ENCODE data around the gene SCG3.

DNA sequence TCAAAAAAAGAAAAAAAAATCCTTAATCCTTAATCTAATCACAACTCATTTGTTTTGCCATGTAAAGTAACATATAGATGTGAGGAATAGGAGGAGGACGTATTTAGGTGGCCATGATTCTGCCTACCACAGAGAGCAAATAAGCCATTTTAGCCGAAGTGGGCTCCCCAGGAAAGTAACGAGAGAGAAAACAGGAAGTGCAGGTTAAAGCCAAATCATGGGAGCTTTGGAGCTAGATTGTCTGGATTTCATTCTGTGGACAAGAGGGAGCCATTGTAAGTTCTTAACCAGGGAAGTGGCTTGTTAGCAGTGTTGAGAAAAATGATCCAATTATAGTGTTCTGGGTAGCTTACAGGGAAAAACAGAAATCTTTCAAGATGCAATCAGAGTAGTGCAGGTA is 79.5 kb downstream of the SCG3 start:
- no peak for TF ChIP-seq ZNF274 (IDR thresholded peaks at IDR 0.05; ENCODE audit: low read depth, low read length)
- no peak for TF ChIP-seq SUZ12 (IDR thresholded peaks at IDR 0.05; ENCODE audit: extremely low read depth, insufficient read depth, insufficient read length)
